Natural killer cell (primary cell): Measurements from ENCODE around the gene ZNF277. TPM values are rescaled to one million over a fixed set of nuclear protein-coding genes. Genes with fewer than 3 reads are reported as not detected.

Source experiments
- ATAC-seq, 3 donors: fragments of 150-1000 bp in 2 of 3; fragments of 200-7000 bp in 1 of 3; cut with Tn5 transposase; 1 replicate in 1 of 3; 2 replicates in 2 of 3; pipeline ENCODE4 v1.10.0; 2021; ENCODE audit warnings: mild to moderate bottlenecking in 2 of 3, moderate library complexity in 2 of 3
- DNase-seq, 2 donors: peaks; one replicate each; pipeline versions ENCODE4 v3.0.0 to v3.0.0-alpha.2; 2013 to 2021; ENCODE audit warnings: mixed read lengths in 1 of 2
- H3K27ac ChIP-seq: one replicate; pipeline ENCODE4 v1.5.1; 2013; ENCODE audit warnings: mild to moderate bottlenecking, low read length
- H3K27me3 ChIP-seq: one replicate; pipeline ENCODE4 v1.6.1; 2013; ENCODE audit warnings: low read length; ENCODE audit not compliant: control insufficient read depth, insufficient read depth
- H3K36me3 ChIP-seq: one replicate; pipeline ENCODE4 v1.6.1; 2013; ENCODE audit warnings: low read length; ENCODE audit not compliant: control insufficient read depth, insufficient read depth
- H3K4me1 ChIP-seq: one replicate; pipeline ENCODE4 v1.6.1; 2013; ENCODE audit warnings: low read length; ENCODE audit not compliant: control insufficient read depth, insufficient read depth
- H3K4me3 ChIP-seq: one replicate; pipeline ENCODE4 v1.5.1; 2013; ENCODE audit warnings: low read length
- H3K9me3 ChIP-seq: one replicate; pipeline ENCODE4 v1.6.1; 2013; ENCODE audit warnings: low read length; ENCODE audit not compliant: control insufficient read depth, insufficient read depth
- H3K27ac Mint-ChIP-seq, 2 donors: one replicate each; pipeline ENCODE4 v1.8.0; 2022; ENCODE audit warnings: mild to moderate bottlenecking in 2 of 2, mixed read lengths in 2 of 2, moderate library complexity in 1 of 2
- H3K27me3 Mint-ChIP-seq, 2 donors: one replicate each; pipeline ENCODE4 v1.8.0; 2022; ENCODE audit warnings: low read depth in 2 of 2, mixed read lengths in 2 of 2
- H3K36me3 Mint-ChIP-seq: one replicate; pipeline ENCODE4 v1.8.0; 2022; ENCODE audit warnings: mixed read lengths
- H3K4me1 Mint-ChIP-seq, 2 donors: one replicate each; pipeline ENCODE4 v1.8.0; 2022; ENCODE audit warnings: mixed read lengths in 2 of 2
- H3K4me3 Mint-ChIP-seq: one replicate; pipeline ENCODE4 v1.8.0; 2022; ENCODE audit warnings: mild to moderate bottlenecking, moderate library complexity, mixed read lengths
- H3K9me3 Mint-ChIP-seq, 2 donors: one replicate each; pipeline ENCODE4 v1.8.0; 2022; ENCODE audit warnings: mixed read lengths in 2 of 2
- CTCF ChIP-seq: fragments of 200-600 bp; IDR thresholded peaks from one replicate; pipeline ENCODE4 v1.8.0; 2022; ENCODE audit warnings: antibody characterized with exemption
- WGBS: methylation state at CpG from one replicate; pipeline ENCODE4 v1.1.7; 2013; ENCODE audit warnings: missing lambda C conversion rate; ENCODE audit not compliant: insufficient coverage; 5-methylcytosine and 5-hydroxymethylcytosine counted together
- intact Hi-C: fragments of 100-400 bp; cut with micrococcal nuclease; formaldehyde crosslinking; loops from one replicate; pipeline ENCODE4 v1.14.2; 2022
- total RNA-seq, 4 donors: library from RNA; stranded (reverse); fragments of 120-200 nt in 1 of 4; gene quantifications; one replicate each; pipeline versions ENCODE4 v1.2.3 to v1.2.4, GENCODE V29; 2013 to 2022

ZNF277 gene
- total RNA-seq, 3 donors from 2014 or later (not counting 1 experiment from before 2014, with no cell fraction given): 13.0 to 20.8 (median 16.7) TPM

- H3K36me3 Mint-ChIP-seq: no peaks in the 10 kb centered on the region
Measured at GRCh38 chr7:112370436-112370835, 163.9 kb downstream of the ZNF277 start.

GRCh38 chr7:112371701-112372100 is 165.2 kb downstream of the ZNF277 start:
- H3K4me1 ChIP-seq: no peaks in the 10 kb centered on the region

More at GRCh38 chr7:112370436-112370835, 163.9 kb downstream of the ZNF277 start:
- Mint-ChIP-seq H3K4me3 (no peak overlapping the region), H3K4me1 (no peaks in the 10 kb centered on the region), H3K9me3 (no peaks in the 10 kb centered on the region), H3K27me3 (peaks cover 0 to 2% of the 10 kb centered on the region in 2 donors), H3K27ac (no peak overlapping the region)
- 31% methylated on average over 2 of the region's 2 CpGs for WGBS
- Histone ChIP-seq H3K4me1 (no peaks in the 10 kb centered on the region), H3K4me3 (no peak overlapping the region), H3K27me3 (no peaks in the 10 kb centered on the region), H3K27ac (no peak overlapping the region), H3K9me3 (no peaks in the 10 kb centered on the region), H3K36me3 (no peaks in the 10 kb centered on the region)
- ATAC-seq (no peak), DNase-seq (no peak)
- TF ChIP-seq CTCF: no peak
- intact Hi-C loops: no loop called here

GRCh38 chr7:112372101-112372500 is 165.6 kb downstream of the ZNF277 start:
- no peak for ATAC-seq
- TF ChIP-seq CTCF: no peak
- no peak for DNase-seq
- no CpG with 5 or more reads among the region's 1 CpG for WGBS
- H3K27ac ChIP-seq: no peak overlapping the region
- Mint-ChIP-seq H3K27ac (no peak overlapping the region), H3K36me3 (no peaks in the 10 kb centered on the region), H3K4me3 (no peak overlapping the region), H3K9me3 (no peaks in the 10 kb centered on the region), H3K4me1 (no peaks in the 10 kb centered on the region), H3K27me3 (no peaks in the 10 kb centered on the region)
- H3K27me3 ChIP-seq: no peaks in the 10 kb centered on the region
- H3K4me1 ChIP-seq: no peaks in the 10 kb centered on the region
- H3K4me3 ChIP-seq: no peak overlapping the region
- intact Hi-C loops: no loop called here
- H3K36me3 ChIP-seq: no peaks in the 10 kb centered on the region
- H3K9me3 ChIP-seq: no peaks in the 10 kb centered on the region

More at GRCh38 chr7:112371701-112372100, 165.2 kb downstream of the ZNF277 start:
- H3K27ac ChIP-seq: no peak overlapping the region
- no peaks in the 10 kb centered on the region for H3K27me3 ChIP-seq
- WGBS: 65% methylated on average over 2 of the region's 2 CpGs
- H3K4me1 Mint-ChIP-seq: no peaks in the 10 kb centered on the region
- no peaks in the 10 kb centered on the region for H3K36me3 ChIP-seq
- ATAC-seq (no peak), DNase-seq (no peak)
- H3K27me3 Mint-ChIP-seq: no peaks in the 10 kb centered on the region
- H3K27ac Mint-ChIP-seq: no peak overlapping the region
- H3K4me3 Mint-ChIP-seq: no peak overlapping the region
- no peaks in the 10 kb centered on the region for H3K9me3 ChIP-seq
- no peak for TF ChIP-seq CTCF
- H3K9me3 Mint-ChIP-seq: no peaks in the 10 kb centered on the region
- H3K4me3 ChIP-seq: no peak overlapping the region
- intact Hi-C loops: no loop called here
- H3K36me3 Mint-ChIP-seq: no peaks in the 10 kb centered on the region

GRCh38 chr7:112377593-112377992 is 171.1 kb downstream of the ZNF277 start:
- Mint-ChIP-seq H3K4me3 (no peak overlapping the region), H3K4me1 (no peaks in the 10 kb centered on the region), H3K27ac (no peak overlapping the region), H3K27me3 (peaks cover 3 to 16% of the 10 kb centered on the region in 2 donors), H3K9me3 (no peaks in the 10 kb centered on the region), H3K36me3 (no peaks in the 10 kb centered on the region)
- DNase-seq (no peak), ATAC-seq (no peak)
- Histone ChIP-seq H3K4me3 (no peak overlapping the region), H3K36me3 (no peaks in the 10 kb centered on the region), H3K27ac (no peak overlapping the region), H3K9me3 (no peaks in the 10 kb centered on the region), H3K4me1 (no peaks in the 10 kb centered on the region), H3K27me3 (no peaks in the 10 kb centered on the region)
- intact Hi-C loops: no loop called here
- no peak for TF ChIP-seq CTCF
- WGBS: 92% methylated on average over 1 of the region's 1 CpG
